ENCODE measurements around the gene NPW. TPM values are rescaled to one million over a fixed set of nuclear protein-coding genes. Genes with fewer than 3 reads are reported as not detected.

The NPW gene
- polyA plus RNA-seq, 1 donor from 2014 or later, result not detected

- Mint-ChIP-seq H3K36me3 (no peaks in the 10 kb centered on the region), H3K4me3 (peak overlapping the region; percentile 79 to 95 (median 92))
Measured at GRCh38 chr16:1991948-1992703, 27.5 kb upstream of the NPW start.

GRCh38 chr16:1992704-1993317 is 26.8 kb upstream of the NPW start:
- H3K27ac Mint-ChIP-seq, result peak overlapping the region in 2 of 3 donors; percentile 71 to 84
- H3K4me3 Mint-ChIP-seq, result no peak overlapping the region
- no peaks in the 10 kb centered on the region for H3K36me3 Mint-ChIP-seq
- H3K27me3 Mint-ChIP-seq, result no peaks in the 10 kb centered on the region
- H3K9me3 Mint-ChIP-seq, result no peaks in the 10 kb centered on the region
- peaks cover 10 to 13% (median 13%) of the 10 kb centered on the region in 3 donors for H3K4me1 Mint-ChIP-seq

More at GRCh38 chr16:1991948-1992703, 27.5 kb upstream of the NPW start:
- no peaks in the 10 kb centered on the region for H3K9me3 Mint-ChIP-seq
- peaks cover 10 to 13% (median 13%) of the 10 kb centered on the region in 3 donors for H3K4me1 Mint-ChIP-seq
- H3K27ac Mint-ChIP-seq, result peak overlapping the region; percentile 95 to 99 (median 98)
- no peaks in the 10 kb centered on the region for H3K27me3 Mint-ChIP-seq

GRCh38 chr16:1993731-1994131 is 25.9 kb upstream of the NPW start:
- Mint-ChIP-seq H3K27ac (peak overlapping the region; percentile 48 to 84 (median 71)), H3K27me3 (no peaks in the 10 kb centered on the region), H3K4me1 (peaks cover 10 to 13% (median 10%) of the 10 kb centered on the region in 3 donors), H3K36me3 (peaks cover 1% of the 10 kb centered on the region), H3K4me3 (peak overlapping the region in 2 of 4 donors; percentile 30 to 49), H3K9me3 (no peaks in the 10 kb centered on the region)

- Mint-ChIP-seq H3K27ac (peak overlapping the region in 2 of 3 donors; percentile 39 to 83), H3K36me3 (peaks cover 1% of the 10 kb centered on the region), H3K4me1 (peaks cover 0 to 3% (median 2%) of the 10 kb centered on the region in 3 donors), H3K27me3 (no peaks in the 10 kb centered on the region), H3K9me3 (no peaks in the 10 kb centered on the region), H3K4me3 (no peak overlapping the region)
Measured at GRCh38 chr16:1997494-1998359, 21.9 kb upstream of the NPW start.

DNA sequence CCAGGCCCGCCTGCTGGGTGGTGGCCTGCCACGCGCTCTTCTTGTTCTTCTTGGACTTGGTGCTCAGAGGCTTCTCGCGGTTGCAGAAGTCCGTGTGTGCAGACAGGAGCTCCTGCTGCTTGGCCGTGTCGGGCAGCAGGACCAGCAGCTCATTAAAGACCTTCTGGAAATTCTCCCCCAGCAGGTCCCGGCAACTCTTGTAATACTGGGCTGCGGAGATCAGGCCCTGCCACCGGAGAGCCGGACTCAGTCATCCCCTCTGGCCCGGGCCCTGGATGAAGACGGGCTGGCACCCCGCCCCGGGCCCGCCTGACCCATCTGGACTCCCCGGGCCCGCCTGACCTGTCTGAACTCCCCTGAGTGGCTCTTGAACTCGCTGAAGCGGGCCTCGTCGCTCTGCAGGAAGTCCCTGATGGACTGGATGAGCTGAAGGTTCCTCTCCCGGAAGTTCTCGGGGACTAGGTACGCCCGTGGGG is 21.2 kb upstream of the NPW start:
- H3K36me3 Mint-ChIP-seq, result peaks cover 1% of the 10 kb centered on the region
- peaks cover 0 to 3% (median 2%) of the 10 kb centered on the region in 3 donors for H3K4me1 Mint-ChIP-seq
- no peaks in the 10 kb centered on the region for H3K9me3 Mint-ChIP-seq
- no peaks in the 10 kb centered on the region for H3K27me3 Mint-ChIP-seq
- peak overlapping the region in 2 of 3 donors; percentile 67 to 83 for H3K27ac Mint-ChIP-seq
- no peak overlapping the region for H3K4me3 Mint-ChIP-seq

- Mint-ChIP-seq H3K36me3 (peaks cover 1% of the 10 kb centered on the region), H3K27ac (no peak overlapping the region), H3K4me1 (no peaks in the 10 kb centered on the region), H3K4me3 (no peak overlapping the region), H3K27me3 (no peaks in the 10 kb centered on the region), H3K9me3 (no peaks in the 10 kb centered on the region)
Measured at GRCh38 chr16:1998852-1999801, 20.5 kb upstream of the NPW start.

GRCh38 chr16:1999866-2000514 is 19.6 kb upstream of the NPW start:
- Mint-ChIP-seq H3K27me3 (no peaks in the 10 kb centered on the region), H3K36me3 (peaks cover 1% of the 10 kb centered on the region), H3K4me1 (no peaks in the 10 kb centered on the region), H3K4me3 (no peak overlapping the region), H3K9me3 (no peaks in the 10 kb centered on the region), H3K27ac (no peak overlapping the region)

DNA sequence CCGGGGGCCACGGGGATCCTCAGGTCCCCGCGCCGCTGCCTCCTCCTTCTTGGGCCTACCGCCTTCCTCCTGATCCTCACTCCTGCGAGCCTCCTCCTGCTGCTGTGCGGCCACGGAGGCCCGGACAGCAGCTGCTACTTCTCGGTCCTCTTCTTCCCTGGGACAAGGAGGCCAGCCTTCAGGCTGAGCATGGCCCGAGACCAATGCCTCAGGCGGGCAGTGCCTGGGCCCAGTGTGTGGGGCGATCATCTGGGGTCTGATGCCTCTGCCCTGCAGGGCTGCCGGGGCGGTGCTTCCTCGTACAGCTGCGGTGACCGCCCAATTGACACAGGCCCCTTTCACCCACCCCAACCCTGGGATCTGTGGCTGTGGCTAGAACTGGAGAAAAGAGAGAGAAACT is 18.6 kb upstream of the NPW start:
- Mint-ChIP-seq H3K4me3 (no peak overlapping the region), H3K4me1 (peaks cover 0 to 2% (median 1%) of the 10 kb centered on the region in 3 donors), H3K9me3 (no peaks in the 10 kb centered on the region), H3K27ac (no peak overlapping the region), H3K36me3 (peaks cover 1% of the 10 kb centered on the region), H3K27me3 (no peaks in the 10 kb centered on the region)

DNA sequence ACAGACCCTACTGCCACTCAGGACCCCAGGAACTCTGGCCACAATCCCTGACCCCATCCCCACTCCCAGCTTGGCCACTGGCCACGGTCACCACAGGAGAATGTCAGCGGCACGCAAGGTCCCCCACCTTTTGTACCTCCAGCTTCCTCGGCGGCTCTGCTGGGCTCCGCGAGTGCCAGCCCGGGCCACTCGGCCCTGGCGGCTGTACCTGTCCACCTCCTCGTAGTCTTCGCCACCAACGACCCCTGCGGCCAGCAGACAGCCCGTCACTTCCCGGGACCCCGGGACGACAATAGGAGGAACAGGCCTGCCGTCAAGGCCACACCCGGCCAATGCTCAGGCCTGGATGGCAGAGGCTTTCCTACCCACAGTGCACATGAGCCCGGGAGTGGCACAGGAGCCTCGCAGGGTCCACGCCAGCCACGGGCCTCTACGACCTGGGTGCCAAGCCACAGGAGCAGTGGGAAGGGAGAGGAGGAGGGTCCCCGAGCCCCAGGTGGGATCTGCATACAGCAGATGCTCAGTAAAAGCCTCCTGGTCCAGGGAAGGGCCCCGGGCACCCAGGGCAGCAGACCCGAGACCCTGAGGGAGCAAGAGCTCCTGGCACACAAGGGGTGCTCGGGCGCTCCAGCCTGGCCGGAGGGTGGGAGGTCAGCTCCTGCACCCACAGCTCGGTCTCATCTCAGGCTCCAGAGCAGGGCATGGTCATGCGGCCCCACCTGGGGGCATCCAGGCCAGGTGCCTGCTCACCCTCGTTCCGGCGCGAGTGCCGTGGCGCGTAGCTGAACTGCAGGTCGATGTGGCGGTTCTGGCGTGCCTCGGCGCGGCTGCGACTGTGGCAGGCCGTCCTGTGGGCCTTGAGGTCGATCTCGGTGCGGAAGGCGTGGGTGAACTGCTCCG is 17.9 kb upstream of the NPW start:
- no peaks in the 10 kb centered on the region for H3K27me3 Mint-ChIP-seq
- H3K4me1 Mint-ChIP-seq, result peaks cover 0 to 3% (median 1%) of the 10 kb centered on the region in 3 donors
- peaks cover 1% of the 10 kb centered on the region for H3K36me3 Mint-ChIP-seq
- no peaks in the 10 kb centered on the region for H3K9me3 Mint-ChIP-seq
- H3K4me3 Mint-ChIP-seq, result no peak overlapping the region
- H3K27ac Mint-ChIP-seq, result peak overlapping the region in 1 of 3 donors; percentile 80

- Mint-ChIP-seq H3K36me3 (peaks cover 1% of the 10 kb centered on the region), H3K27ac (peak overlapping the region in 1 of 3 donors; percentile 80), H3K27me3 (no peaks in the 10 kb centered on the region), H3K4me3 (no peak overlapping the region), H3K4me1 (peaks cover 0 to 7% (median 4%) of the 10 kb centered on the region in 3 donors), H3K9me3 (no peaks in the 10 kb centered on the region)
Measured at GRCh38 chr16:2002406-2003230, 17.0 kb upstream of the NPW start.

DNA sequence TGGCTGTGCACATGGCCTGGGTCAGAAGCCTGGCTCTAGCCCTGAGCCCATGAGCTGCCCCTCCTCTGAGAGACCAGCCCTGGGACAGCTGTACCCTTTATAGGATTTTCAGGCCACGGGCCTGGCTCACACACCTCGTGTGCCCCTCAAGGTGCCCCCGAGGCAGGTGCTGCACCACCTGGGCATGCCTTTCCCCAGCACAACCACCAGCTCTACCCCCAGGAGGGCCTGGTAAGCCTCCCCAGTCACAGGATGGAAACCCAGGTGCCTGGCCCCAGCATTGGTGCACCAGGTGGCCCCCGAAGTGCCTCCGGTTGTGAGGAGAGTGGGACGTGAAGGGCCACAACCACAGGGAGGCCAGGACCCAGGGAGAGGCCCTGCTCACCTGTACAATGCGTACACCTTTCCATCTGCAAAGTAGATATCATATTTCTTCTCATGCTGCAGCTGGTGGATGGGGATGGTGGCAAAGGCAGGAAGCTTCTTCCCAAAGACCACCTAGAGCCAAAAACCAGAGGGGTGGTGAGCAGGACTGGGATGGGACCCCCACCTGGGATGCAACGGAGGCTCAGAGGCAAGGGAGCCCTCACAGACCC is 16.3 kb upstream of the NPW start:
- H3K4me1 Mint-ChIP-seq, result peaks cover 2 to 12% (median 11%) of the 10 kb centered on the region in 3 donors
- H3K4me3 Mint-ChIP-seq, result peak overlapping the region in 1 of 4 donors; percentile 40
- no peaks in the 10 kb centered on the region for H3K27me3 Mint-ChIP-seq
- no peaks in the 10 kb centered on the region for H3K9me3 Mint-ChIP-seq
- H3K27ac Mint-ChIP-seq, result no peak overlapping the region
- H3K36me3 Mint-ChIP-seq, result peaks cover under 1% of the 10 kb centered on the region

All from IgD-negative memory B cell (primary cell).